ENCODE data around the gene ECT2.

The ECT2 gene

GRCh38 chr3:172786036-172786435, 35.5 kb downstream of the ECT2 start:
- Histone ChIP-seq H3K27ac (ENCODE audit: poor library complexity, severe bottlenecking) (no peak overlapping the region), H3K9me3 (ENCODE audit: severe bottlenecking) (no peaks in the 10 kb centered on the region), H3K27me3 (ENCODE audit: insufficient read depth, poor library complexity, severe bottlenecking) (no peaks in the 10 kb centered on the region), H3K36me3 (ENCODE audit: low read depth) (peaks cover 97% of the 10 kb centered on the region), H3K4me3 (ENCODE audit: severe bottlenecking) (no peak overlapping the region), H3K4me1 (ENCODE audit: insufficient read depth, poor library complexity, severe bottlenecking) (no peaks in the 10 kb centered on the region)
- no peak for DNase-seq (ENCODE audit: low spot score)
- no peak for ATAC-seq (ENCODE audit: low read depth)
- no peak for TF ChIP-seq CTCF (IDR thresholded peaks at IDR 0.05; ENCODE audit: poor library complexity, severe bottlenecking)

GRCh38 chr3:172787019-172787418, 36.5 kb downstream of the ECT2 start:
- DNase-seq (ENCODE audit: low spot score), result no peak
- H3K4me1 ChIP-seq (ENCODE audit: insufficient read depth, poor library complexity, severe bottlenecking), result no peaks in the 10 kb centered on the region
- peaks cover 97% of the 10 kb centered on the region for H3K36me3 ChIP-seq (ENCODE audit: low read depth)
- H3K9me3 ChIP-seq (ENCODE audit: severe bottlenecking), result no peaks in the 10 kb centered on the region
- H3K27me3 ChIP-seq (ENCODE audit: insufficient read depth, poor library complexity, severe bottlenecking), result no peaks in the 10 kb centered on the region
- TF ChIP-seq CTCF (IDR thresholded peaks at IDR 0.05; ENCODE audit: poor library complexity, severe bottlenecking), result no peak
- no peak for ATAC-seq (ENCODE audit: low read depth)
- H3K4me3 ChIP-seq (ENCODE audit: severe bottlenecking), result no peak overlapping the region
- no peak overlapping the region for H3K27ac ChIP-seq (ENCODE audit: poor library complexity, severe bottlenecking)

- no peak overlapping the region for H3K4me3 ChIP-seq (ENCODE audit: severe bottlenecking)
- H3K27me3 ChIP-seq (ENCODE audit: insufficient read depth, poor library complexity, severe bottlenecking), result no peaks in the 10 kb centered on the region
- H3K27ac ChIP-seq (ENCODE audit: poor library complexity, severe bottlenecking), result no peak overlapping the region
- TF ChIP-seq CTCF (IDR thresholded peaks at IDR 0.05; ENCODE audit: poor library complexity, severe bottlenecking), result no peak
- ATAC-seq (ENCODE audit: low read depth) (no peak), DNase-seq (ENCODE audit: low spot score) (no peak)
- no peaks in the 10 kb centered on the region for H3K4me1 ChIP-seq (ENCODE audit: insufficient read depth, poor library complexity, severe bottlenecking)
- peaks cover 97% of the 10 kb centered on the region for H3K36me3 ChIP-seq (ENCODE audit: low read depth)
- H3K9me3 ChIP-seq (ENCODE audit: severe bottlenecking), result no peaks in the 10 kb centered on the region
Observed at GRCh38 chr3:172787746-172788145, 37.2 kb downstream of the ECT2 start.

- no peak overlapping the region for H3K27ac ChIP-seq (ENCODE audit: poor library complexity, severe bottlenecking)
- ATAC-seq (ENCODE audit: low read depth), result no peak
- H3K4me3 ChIP-seq (ENCODE audit: severe bottlenecking), result no peak overlapping the region
- no peaks in the 10 kb centered on the region for H3K9me3 ChIP-seq (ENCODE audit: severe bottlenecking)
- no peaks in the 10 kb centered on the region for H3K27me3 ChIP-seq (ENCODE audit: insufficient read depth, poor library complexity, severe bottlenecking)
- no peaks in the 10 kb centered on the region for H3K4me1 ChIP-seq (ENCODE audit: insufficient read depth, poor library complexity, severe bottlenecking)
- H3K36me3 ChIP-seq (ENCODE audit: low read depth), result peaks cover 92% of the 10 kb centered on the region
- no peak for DNase-seq (ENCODE audit: low spot score)
- no peak for TF ChIP-seq CTCF (IDR thresholded peaks at IDR 0.05; ENCODE audit: poor library complexity, severe bottlenecking)
Observed at GRCh38 chr3:172799246-172799645, 48.7 kb downstream of the ECT2 start.

GRCh38 chr3:172800156-172800555, 49.6 kb downstream of the ECT2 start:
- no peaks in the 10 kb centered on the region for H3K4me1 ChIP-seq (ENCODE audit: insufficient read depth, poor library complexity, severe bottlenecking)
- TF ChIP-seq CTCF (IDR thresholded peaks at IDR 0.05; ENCODE audit: poor library complexity, severe bottlenecking), result no peak
- peaks cover 92% of the 10 kb centered on the region for H3K36me3 ChIP-seq (ENCODE audit: low read depth)
- no peak overlapping the region for H3K27ac ChIP-seq (ENCODE audit: poor library complexity, severe bottlenecking)
- no peak for ATAC-seq (ENCODE audit: low read depth)
- H3K4me3 ChIP-seq (ENCODE audit: severe bottlenecking), result no peak overlapping the region
- no peaks in the 10 kb centered on the region for H3K27me3 ChIP-seq (ENCODE audit: insufficient read depth, poor library complexity, severe bottlenecking)
- no peaks in the 10 kb centered on the region for H3K9me3 ChIP-seq (ENCODE audit: severe bottlenecking)
- no peak for DNase-seq (ENCODE audit: low spot score)

Measured in RWPE2 (cell line).